HCT116 (cell line): ENCODE data around the gene CEP152. TPM values are rescaled to one million over a fixed set of nuclear protein-coding genes. Genes with fewer than 3 reads are reported as not detected.

Experiments used
- ATAC-seq: fragments of 200-7000 bp; cut with Tn5 transposase; 2 replicates; pipeline ENCODE4 v1.9.1; 2020; ENCODE audit warnings: mild to moderate bottlenecking, moderate library complexity
- BruUV-seq: library from RNA; stranded (reverse); fragments of 400-500 nt; replicated peaks from 2 replicates; lab custom pipeline; 2021; lab: Mats Ljungman, UMichigan
- CTCF ChIA-PET: fragments of 300-600 bp; sonication (Branson Sonifier 250); formaldehyde crosslinking; loops from one replicate; lab custom pipeline; 2021; ENCODE audit warnings: antibody characterized with exemption; lab: Charles Lee
- POLR2A ChIA-PET: fragments of 300-600, 350-600 bp; sonication (Branson Sonifier 250); formaldehyde crosslinking; loops from one replicate; lab custom pipeline; 2021; ENCODE audit warnings: antibody characterized with exemption; lab: Charles Lee
- RAD21 ChIA-PET, 2 experiments: fragments of 300-600 bp; sonication (Branson Sonifier 250); formaldehyde crosslinking; loops; one replicate each; lab custom pipeline; 2023; ENCODE audit warnings: low total read pairs in 2 of 2; ENCODE audit not compliant: uncharacterized antibody in 2 of 2, unreplicated experiment in 2 of 2, low non-redundant PET in 1 of 2; lab: Charles Lee
- DNase-seq: peaks from one replicate; pipeline ENCODE4 v3.0.0-alpha.2; 2010; ENCODE audit warnings: low read depth, low spot score
- H2AFZ ChIP-seq: fragments of 200-600 bp; shearing (Covaris generic), sonication (generic); 2 replicates; pipeline ENCODE4 v1.6.1; 2017; ENCODE audit warnings: low read depth, mixed run types, mixed read lengths, antibody characterized with exemption, low read length; ENCODE audit not compliant: poor library complexity, severe bottlenecking
- H3K27ac ChIP-seq: 2 replicates; pipeline ENCODE4 v1.5.1; 2012; ENCODE audit warnings: low read depth, low read length
- H3K27me3 ChIP-seq: fragments of 200-600 bp; sonication (generic); 2 replicates; pipeline ENCODE4 v1.6.1; 2016; ENCODE audit warnings: mixed run types, low read length, mixed read lengths; ENCODE audit not compliant: insufficient read depth
- H3K36me3 ChIP-seq, 2 experiments: fragments of 200-500 bp in 1 of 2; fragments of 200-600 bp in 1 of 2; sonication (Bioruptor generic) in 1 of 2; sonication (generic) in 1 of 2; 2 replicates each; pipeline versions ENCODE4 v1.5.1 to v1.6.1; 2014 to 2016; ENCODE audit warnings: low read length in 2 of 2, inconsistent platforms in 1 of 2, mixed read lengths in 1 of 2, mixed run types in 1 of 2; ENCODE audit not compliant: insufficient read depth in 2 of 2, control insufficient read depth in 1 of 2
- H3K4me1 ChIP-seq, 2 experiments: fragments of 200-600 bp in 1 of 2; sonication (generic) in 1 of 2; 2 replicates each; pipeline versions ENCODE4 v1.5.1 to v1.6.1; 2012 to 2017; ENCODE audit warnings: low read length in 2 of 2, inconsistent platforms in 1 of 2, mild to moderate bottlenecking in 1 of 2, mixed read lengths in 1 of 2, mixed run types in 1 of 2, moderate library complexity in 1 of 2; ENCODE audit not compliant: insufficient read depth in 2 of 2, control insufficient read depth in 1 of 2
- H3K4me2 ChIP-seq: fragments of 200-600 bp; sonication (generic); 2 replicates; pipeline ENCODE4 v1.6.1; 2017; ENCODE audit warnings: mixed run types, low read length, mixed read lengths
- H3K4me3 ChIP-seq, 2 experiments: fragments of 200-600 bp in 1 of 2; sonication (generic) in 1 of 2; replicated peaks in 1 of 2; 2 replicates each; pipeline ENCODE4 v1.5.1; 2011 to 2016; ENCODE audit warnings: low read length in 2 of 2, control low read depth in 1 of 2, low read depth in 1 of 2, mild to moderate bottlenecking in 1 of 2, mixed read lengths in 1 of 2, mixed run types in 1 of 2
- H3K79me2 ChIP-seq: fragments of 200-600 bp; sonication (generic); 2 replicates; pipeline ENCODE4 v1.6.1; 2017; ENCODE audit warnings: mild to moderate bottlenecking, mixed run types, low read length, moderate library complexity, mixed read lengths; ENCODE audit not compliant: insufficient read depth
- H3K9ac ChIP-seq: fragments of 200-600 bp; sonication (generic); 2 replicates; pipeline ENCODE4 v1.6.1; 2016; ENCODE audit warnings: low read length, mixed read lengths
- H3K9me2 ChIP-seq: fragments of 200-600 bp; sonication (generic), shearing (Covaris generic); 2 replicates; pipeline ENCODE4 v1.6.1; 2017; ENCODE audit warnings: mixed run types, mild to moderate bottlenecking, moderate library complexity; ENCODE audit not compliant: insufficient read depth
- H3K9me3 ChIP-seq, 2 experiments: fragments of 200-500 bp in 1 of 2; fragments of 200-600 bp in 1 of 2; sonication (Bioruptor generic) in 1 of 2; sonication (generic) in 1 of 2; 2 replicates each; pipeline ENCODE4 v1.6.1; 2014 to 2017; ENCODE audit warnings: low read length in 2 of 2, mixed read lengths in 2 of 2, inconsistent platforms in 1 of 2, low read depth in 1 of 2, mild to moderate bottlenecking in 1 of 2, mixed run types in 1 of 2, moderate library complexity in 1 of 2; ENCODE audit not compliant: control insufficient read depth in 1 of 2, insufficient read depth in 1 of 2
- H4K20me1 ChIP-seq: fragments of 200-600 bp; sonication (generic), shearing (Covaris generic); 2 replicates; pipeline ENCODE4 v1.6.1; 2017; ENCODE audit warnings: mixed run types, mild to moderate bottlenecking, moderate library complexity; ENCODE audit not compliant: insufficient read depth
- CBX3 ChIP-seq: IDR thresholded peaks from 2 replicates; pipeline ENCODE4 v1.6.1; 2012; ENCODE audit warnings: low read depth
- CEBPB ChIP-seq: IDR thresholded peaks from 2 replicates; pipeline ENCODE4 v1.6.1; 2012; ENCODE audit warnings: low read depth
- CTCF ChIP-seq, 3 experiments: fragments of 200-600 bp in 1 of 3; sonication (generic) in 1 of 3; IDR thresholded peaks in 2 of 3; conservative IDR thresholded peaks in 1 of 3; 2 replicates each; pipeline ENCODE4 v1.5.1; 2012 to 2017; ENCODE audit warnings: low read depth in 2 of 3, low read length in 2 of 3, antibody characterized with exemption in 1 of 3, borderline replicate concordance in 1 of 3, control low read depth in 1 of 3, mild to moderate bottlenecking in 1 of 3, mixed read lengths in 1 of 3, mixed run types in 1 of 3, moderate library complexity in 1 of 3; ENCODE audit not compliant: insufficient read depth in 1 of 3
- ELF1 ChIP-seq: IDR thresholded peaks from 2 replicates; pipeline ENCODE4 v1.6.1; 2012; ENCODE audit warnings: low read depth, borderline replicate concordance
- EZH2 ChIP-seq: fragments of 200-600 bp; sonication (generic); IDR thresholded peaks from 2 replicates; pipeline ENCODE4 v1.6.1; 2017; ENCODE audit warnings: antibody characterized with exemption, mixed run types
- FOSL1 ChIP-seq: IDR thresholded peaks from 2 replicates; pipeline ENCODE4 v1.6.1; 2012; ENCODE audit warnings: low read depth
- JUND ChIP-seq: IDR thresholded peaks from 2 replicates; pipeline ENCODE4 v1.6.1; 2012
- MAX ChIP-seq: IDR thresholded peaks from 2 replicates; pipeline ENCODE4 v1.6.1; 2012
- POLR2A ChIP-seq: IDR thresholded peaks from 2 replicates; pipeline ENCODE4 v1.7.0; 2011; ENCODE audit warnings: borderline replicate concordance; ENCODE audit not compliant: insufficient read depth, insufficient read length; ENCODE audit errors: extremely low read depth
- POLR2AphosphoS5 ChIP-seq: IDR thresholded peaks from 2 replicates; pipeline ENCODE4 v1.6.1; 2011; ENCODE audit warnings: mild to moderate bottlenecking, low read depth, low read length, moderate library complexity
- RAD21 ChIP-seq: IDR thresholded peaks from 2 replicates; pipeline ENCODE4 v1.6.1; 2012; ENCODE audit warnings: low read depth, mild to moderate bottlenecking
- REST ChIP-seq: IDR thresholded peaks from 2 replicates; pipeline ENCODE4 v1.6.1; 2012; ENCODE audit warnings: low read depth
- SRF ChIP-seq: IDR thresholded peaks from 2 replicates; pipeline ENCODE4 v1.6.1; 2012; ENCODE audit warnings: low read depth
- YY1 ChIP-seq: IDR thresholded peaks from 2 replicates; pipeline ENCODE4 v1.6.1; 2011; ENCODE audit warnings: low read length, low read depth, moderate library complexity, mild to moderate bottlenecking; ENCODE audit not compliant: insufficient replicate concordance; ENCODE audit errors: extremely low read depth
- ZBTB33 ChIP-seq: IDR thresholded peaks from 2 replicates; pipeline ENCODE4 v1.6.1; 2011; ENCODE audit warnings: mild to moderate bottlenecking, low read length, moderate library complexity; ENCODE audit not compliant: insufficient replicate concordance; ENCODE audit errors: extremely low read depth
- ZNF274 ChIP-seq: fragments of 200-500 bp; sonication (Bioruptor generic); IDR thresholded peaks from 2 replicates; pipeline ENCODE4 v1.6.1; 2014; ENCODE audit warnings: mild to moderate bottlenecking, low read depth, low read length, inconsistent platforms
- intact Hi-C: fragments of 100-400 bp; cut with micrococcal nuclease; formaldehyde crosslinking; loops from 2 replicates; pipeline ENCODE4 v1.10.0; 2022
- total RNA-seq: library from RNA; stranded (reverse); gene quantifications from one replicate; pipeline ENCODE4 v1.2.1, GENCODE V29; 2021; ENCODE audit not compliant: unreplicated experiment
- TF ChIP-seq, protein P1 (sequence below): IDR thresholded peaks from 2 replicates; pipeline ENCODE4 v1.6.1; 2012

The CEP152 gene
- total RNA-seq, 1 experiment from 2014 or later: 19.7 TPM

- H3K9ac ChIP-seq: no peak overlapping the region
- no TSS peak for BruUV-seq
- no peaks in the 10 kb centered on the region for H4K20me1 ChIP-seq
- no peak overlapping the region for H2AFZ ChIP-seq
- H3K36me3 ChIP-seq: peaks cover 9 to 18% of the 10 kb centered on the region in 2 experiments
- H3K4me1 ChIP-seq: peaks cover 6 to 7% of the 10 kb centered on the region in 2 experiments; a peak in 2 of 4 replicates
- no peak overlapping the region for H3K4me2 ChIP-seq
- intact Hi-C loops: no loop called here
- no peaks in the 10 kb centered on the region for H3K27me3 ChIP-seq
- DNase-seq (no peak), ATAC-seq (no peak)
- H3K4me3 ChIP-seq: no peak overlapping the region
- no peaks in the 10 kb centered on the region for H3K9me2 ChIP-seq
- H3K9me3 ChIP-seq: no peaks in the 10 kb centered on the region
- ChIA-PET POLR2A (no interaction called here), RAD21 (no interaction called here), CTCF (no interaction called here)
- no peak overlapping the region for H3K27ac ChIP-seq
- peaks cover 28% of the 10 kb centered on the region for H3K79me2 ChIP-seq
- TF ChIP-seq POLR2AphosphoS5 (no peak), ZBTB33 (no peak), ELF1 (no peak), EZH2 (no peak), POLR2A (no peak), CTCF (IDR thresholded peaks at IDR 0.05 in 2 of 3, conservative IDR thresholded peaks at IDR 0.05 in 1 of 3; ENCODE audit: borderline replicate concordance in 1 of 3, insufficient read depth in 1 of 3, low read depth in 2 of 3, low read length in 2 of 3) (no peak), JUND (no peak), CEBPB (no peak), MAX (no peak), ZNF274 (no peak), YY1 (no peak), FOSL1 (no peak), RAD21 (no peak), REST (no peak), SRF (no peak), CBX3 (no peak)
- TF ChIP-seq, protein P1, sequence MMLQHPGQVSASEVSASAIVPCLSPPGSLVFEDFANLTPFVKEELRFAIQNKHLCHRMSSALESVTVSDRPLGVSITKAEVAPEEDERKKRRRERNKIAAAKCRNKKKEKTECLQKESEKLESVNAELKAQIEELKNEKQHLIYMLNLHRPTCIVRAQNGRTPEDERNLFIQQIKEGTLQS: no peak
Measured at GRCh38 chr15:48795901-48796300, 15.0 kb downstream of the CEP152 start.
